RWPE1 (cell line): ENCODE data around the gene HACD2.

Experiments used
- CTCF ChIA-PET: fragments of 350-600 bp; sonication (Branson Sonifier 250); formaldehyde crosslinking; extraction: SDS; loops from one replicate; lab custom pipeline; 2021; lab: Yijun Ruan, JAX
- POLR2A ChIA-PET: fragments of 400-600 bp; formaldehyde crosslinking; extraction: SDS; loops from one replicate; lab custom pipeline; 2020; ENCODE audit warnings: antibody characterized with exemption; ENCODE audit not compliant: low non-redundant PET; lab: Yijun Ruan, JAX
- DNase-seq: peaks from one replicate; pipeline ENCODE4 v3.0.0; 2012; ENCODE audit warnings: low spot score
- H3K27ac ChIP-seq: fragments of 450-650 bp; 2 replicates; pipeline ENCODE4 v1.5.1; 2017
- CTCF ChIP-seq: fragments of 450-650 bp; conservative IDR thresholded peaks from 2 replicates; pipeline ENCODE4 v1.5.1; 2017; ENCODE audit warnings: low read depth, mild to moderate bottlenecking

Gene HACD2

GRCh38 chr3:123568034-123568433 lies 16.8 kb downstream of the HACD2 start:
- no peak for TF ChIP-seq CTCF
- DNase-seq: no peak
- ChIA-PET POLR2A (no interaction called here), CTCF (interaction anchor here (2.0 kb wide), 1 partner anchor 9 kb away, joined by 8 read pairs; no protein-coding TSS in a partner anchor)
- no peak overlapping the region for H3K27ac ChIP-seq

GRCh38 chr3:123564056-123564455 lies 20.8 kb downstream of the HACD2 start:
- CTCF ChIA-PET: no interaction called here
- POLR2A ChIA-PET: no interaction called here
- no peak overlapping the region for H3K27ac ChIP-seq

GRCh38 chr3:123562547-123562946 lies 22.3 kb downstream of the HACD2 start:
- ChIA-PET CTCF (interaction anchor here (0.6 kb wide), 1 partner anchor 355 kb away, joined by 3 read pairs; no protein-coding TSS in a partner anchor), POLR2A (no interaction called here)
- H3K27ac ChIP-seq: no peak overlapping the region
- no peak for DNase-seq
- TF ChIP-seq CTCF: no peak

More at GRCh38 chr3:123564056-123564455, 20.8 kb downstream of the HACD2 start:
- TF ChIP-seq CTCF: no peak
- no peak for DNase-seq

GRCh38 chr3:123561188-123561587 lies 23.7 kb downstream of the HACD2 start:
- no peak for DNase-seq
- H3K27ac ChIP-seq: no peak overlapping the region
- TF ChIP-seq CTCF: no peak
- POLR2A ChIA-PET: no interaction called here
- CTCF ChIA-PET: no interaction called here

GRCh38 chr3:123559040-123559861 lies 25.6 kb downstream of the HACD2 start:
- CTCF ChIA-PET: interaction anchor here (0.6 to 2.0 kb wide), 27 partner anchors 8 to 1166 kb away, joined by 3 to 12 read pairs (median 4); no protein-coding TSS in a partner anchor
- TF ChIP-seq CTCF: peak; percentile 84
- peak; percentile 62 for DNase-seq
- POLR2A ChIA-PET: no interaction called here
- H3K27ac ChIP-seq: no peak overlapping the region

GRCh38 chr3:123553536-123553935 lies 31.3 kb downstream of the HACD2 start:
- CTCF ChIA-PET: interaction anchor here (0.5 kb wide), 1 partner anchor 19 kb away, joined by 3 read pairs; no protein-coding TSS in a partner anchor
- no peak overlapping the region for H3K27ac ChIP-seq
- no peak for TF ChIP-seq CTCF
- POLR2A ChIA-PET: no interaction called here
- DNase-seq: no peak
